ENCODE data around the gene SLC39A10. TPM values are rescaled to one million over a fixed set of nuclear protein-coding genes. Genes with fewer than 3 reads are reported as not detected.

The SLC39A10 gene, protein sequence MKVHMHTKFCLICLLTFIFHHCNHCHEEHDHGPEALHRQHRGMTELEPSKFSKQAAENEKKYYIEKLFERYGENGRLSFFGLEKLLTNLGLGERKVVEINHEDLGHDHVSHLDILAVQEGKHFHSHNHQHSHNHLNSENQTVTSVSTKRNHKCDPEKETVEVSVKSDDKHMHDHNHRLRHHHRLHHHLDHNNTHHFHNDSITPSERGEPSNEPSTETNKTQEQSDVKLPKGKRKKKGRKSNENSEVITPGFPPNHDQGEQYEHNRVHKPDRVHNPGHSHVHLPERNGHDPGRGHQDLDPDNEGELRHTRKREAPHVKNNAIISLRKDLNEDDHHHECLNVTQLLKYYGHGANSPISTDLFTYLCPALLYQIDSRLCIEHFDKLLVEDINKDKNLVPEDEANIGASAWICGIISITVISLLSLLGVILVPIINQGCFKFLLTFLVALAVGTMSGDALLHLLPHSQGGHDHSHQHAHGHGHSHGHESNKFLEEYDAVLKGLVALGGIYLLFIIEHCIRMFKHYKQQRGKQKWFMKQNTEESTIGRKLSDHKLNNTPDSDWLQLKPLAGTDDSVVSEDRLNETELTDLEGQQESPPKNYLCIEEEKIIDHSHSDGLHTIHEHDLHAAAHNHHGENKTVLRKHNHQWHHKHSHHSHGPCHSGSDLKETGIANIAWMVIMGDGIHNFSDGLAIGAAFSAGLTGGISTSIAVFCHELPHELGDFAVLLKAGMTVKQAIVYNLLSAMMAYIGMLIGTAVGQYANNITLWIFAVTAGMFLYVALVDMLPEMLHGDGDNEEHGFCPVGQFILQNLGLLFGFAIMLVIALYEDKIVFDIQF
- 46.7 and 53.4 TPM in 2 replicates for total RNA-seq

GRCh38 chr2:195656859-195657633, at the start of gene SLC39A10:
TSS of gene SLC39A10 (plus strand) at chr2:195657226. CDS start at chr2:195680043, 22,817 bp downstream.

